ENCODE results near the gene RIN1.

DNA sequence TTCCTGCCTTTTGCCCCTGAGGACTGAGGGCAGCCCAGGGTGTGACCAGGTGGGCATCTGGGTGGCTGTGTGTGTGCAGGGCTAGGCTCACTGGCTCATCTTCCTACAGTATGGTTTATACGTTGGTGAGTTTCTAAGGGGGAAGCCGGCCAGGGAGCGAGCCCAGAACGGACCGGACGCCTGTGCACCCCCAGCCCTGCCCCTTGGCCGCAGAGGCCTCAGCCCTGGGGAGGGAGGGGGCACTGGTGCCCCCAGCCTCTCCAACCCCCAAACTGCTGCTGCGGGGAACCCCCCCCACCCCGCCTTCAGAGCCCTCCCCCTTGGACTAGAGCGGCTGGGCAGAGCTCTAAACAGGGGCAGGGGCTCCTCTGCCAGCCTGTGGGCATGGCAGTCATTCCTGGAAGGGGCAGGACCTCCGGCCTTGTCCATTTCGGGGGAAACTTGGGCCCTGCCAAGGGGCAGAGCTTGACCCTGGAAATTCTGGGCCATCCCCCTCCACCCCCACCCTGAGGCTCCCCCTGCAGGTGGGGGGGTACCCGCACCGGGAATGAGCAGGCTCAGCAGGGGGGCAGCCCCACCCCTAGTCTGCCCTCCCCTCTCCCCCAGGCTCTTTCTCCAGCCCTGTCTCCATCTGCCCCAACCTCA is 52.7 kb downstream of the RIN1 start:
- TF ChIP-seq POLR2A (IDR thresholded peaks at IDR 0.05; ENCODE audit: low read depth, low read length) (no peak), POLR2AphosphoS5 (IDR thresholded peaks at IDR 0.05; ENCODE audit: insufficient read depth, low read depth, low read length) (no peak), EZH2 (IDR thresholded peaks at IDR 0.05; ENCODE audit: borderline replicate concordance, low read depth, low read length, severe bottlenecking) (no peak)
- TF ChIP-seq, protein P1, sequence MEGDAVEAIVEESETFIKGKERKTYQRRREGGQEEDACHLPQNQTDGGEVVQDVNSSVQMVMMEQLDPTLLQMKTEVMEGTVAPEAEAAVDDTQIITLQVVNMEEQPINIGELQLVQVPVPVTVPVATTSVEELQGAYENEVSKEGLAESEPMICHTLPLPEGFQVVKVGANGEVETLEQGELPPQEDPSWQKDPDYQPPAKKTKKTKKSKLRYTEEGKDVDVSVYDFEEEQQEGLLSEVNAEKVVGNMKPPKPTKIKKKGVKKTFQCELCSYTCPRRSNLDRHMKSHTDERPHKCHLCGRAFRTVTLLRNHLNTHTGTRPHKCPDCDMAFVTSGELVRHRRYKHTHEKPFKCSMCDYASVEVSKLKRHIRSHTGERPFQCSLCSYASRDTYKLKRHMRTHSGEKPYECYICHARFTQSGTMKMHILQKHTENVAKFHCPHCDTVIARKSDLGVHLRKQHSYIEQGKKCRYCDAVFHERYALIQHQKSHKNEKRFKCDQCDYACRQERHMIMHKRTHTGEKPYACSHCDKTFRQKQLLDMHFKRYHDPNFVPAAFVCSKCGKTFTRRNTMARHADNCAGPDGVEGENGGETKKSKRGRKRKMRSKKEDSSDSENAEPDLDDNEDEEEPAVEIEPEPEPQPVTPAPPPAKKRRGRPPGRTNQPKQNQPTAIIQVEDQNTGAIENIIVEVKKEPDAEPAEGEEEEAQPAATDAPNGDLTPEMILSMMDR (IDR thresholded peaks at IDR 0.05; ENCODE audit: extremely low read depth in 1 of 2, insufficient read depth in 1 of 2, low read depth in 1 of 2, low read length in 2 of 2), result no peak
- TF ChIP-seq, protein P2, sequence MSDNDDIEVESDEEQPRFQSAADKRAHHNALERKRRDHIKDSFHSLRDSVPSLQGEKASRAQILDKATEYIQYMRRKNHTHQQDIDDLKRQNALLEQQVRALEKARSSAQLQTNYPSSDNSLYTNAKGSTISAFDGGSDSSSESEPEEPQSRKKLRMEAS (IDR thresholded peaks at IDR 0.05; ENCODE audit: insufficient read depth, insufficient read length), result no peak

Data from endothelial cell of umbilical vein (primary cell).